GM18508 (cell line): ENCODE results near the gene ZNF234.
"Not testable (repeated sequence)": the region's sequence is repeated elsewhere in the genome, so short reads cannot be mapped to it uniquely, and the experiment has no call there.

Experiments
- ATAC-seq: cut with Tn5 transposase; IDR thresholded peaks from one replicate; pipeline ENCODE4 v1.9.1; 2021; ENCODE audit warnings: moderate number of reproducible peaks; ENCODE audit not compliant: insufficient read depth, unreplicated experiment

The ZNF234 gene

DNA sequence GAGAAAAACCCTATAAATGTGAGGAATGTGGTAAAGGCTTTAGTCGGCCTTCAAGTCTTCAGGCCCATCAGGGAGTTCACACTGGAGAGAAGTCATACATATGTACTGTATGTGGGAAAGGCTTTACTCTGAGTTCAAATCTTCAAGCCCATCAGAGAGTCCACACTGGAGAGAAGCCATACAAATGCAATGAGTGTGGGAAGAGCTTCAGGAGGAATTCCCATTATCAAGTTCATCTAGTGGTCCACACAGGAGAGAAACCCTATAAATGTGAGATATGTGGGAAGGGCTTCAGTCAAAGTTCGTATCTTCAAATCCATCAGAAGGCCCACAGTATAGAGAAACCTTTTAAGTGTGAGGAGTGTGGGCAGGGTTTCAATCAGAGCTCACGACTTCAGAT is 35.2 kb downstream of the ZNF234 start:
- ATAC-seq: no peak

GRCh38 chr19:44180968-44181367 is 39.6 kb downstream of the ZNF234 start:
- ATAC-seq: no peak

GRCh38 chr19:44182145-44182544 is 40.8 kb downstream of the ZNF234 start:
- ATAC-seq: no peak

- ATAC-seq: no peak
These were observed 48.7 kb downstream of the ZNF234 start for GRCh38 chr19:44190020-44190419.

- no peak for ATAC-seq
These were observed 50.8 kb downstream of the ZNF234 start for GRCh38 chr19:44192127-44192526.

- ATAC-seq: no peak
These were observed 55.4 kb downstream of the ZNF234 start for GRCh38 chr19:44196772-44197171.

DNA sequence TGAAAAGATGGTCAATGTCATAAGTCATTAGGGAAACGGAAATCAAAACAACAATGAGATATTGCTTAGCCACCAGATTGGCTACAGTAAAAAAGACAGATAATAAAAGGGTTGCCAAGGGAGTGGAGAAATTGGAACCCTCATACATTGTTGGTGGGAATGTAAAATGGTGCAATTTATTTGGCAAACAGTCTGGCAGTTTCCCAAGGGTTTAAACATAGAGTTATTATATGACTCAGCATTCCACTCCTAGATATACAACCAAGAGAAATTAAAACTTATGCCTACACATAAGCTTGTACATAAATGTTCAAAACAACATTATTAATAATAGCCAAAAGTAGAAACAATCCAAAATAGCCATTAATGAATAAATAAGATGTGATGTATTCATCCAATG is 61.1 kb downstream of the ZNF234 start:
- ATAC-seq: no peak

- ATAC-seq: no peak
These were observed 61.6 kb downstream of the ZNF234 start for GRCh38 chr19:44202974-44203373.

DNA sequence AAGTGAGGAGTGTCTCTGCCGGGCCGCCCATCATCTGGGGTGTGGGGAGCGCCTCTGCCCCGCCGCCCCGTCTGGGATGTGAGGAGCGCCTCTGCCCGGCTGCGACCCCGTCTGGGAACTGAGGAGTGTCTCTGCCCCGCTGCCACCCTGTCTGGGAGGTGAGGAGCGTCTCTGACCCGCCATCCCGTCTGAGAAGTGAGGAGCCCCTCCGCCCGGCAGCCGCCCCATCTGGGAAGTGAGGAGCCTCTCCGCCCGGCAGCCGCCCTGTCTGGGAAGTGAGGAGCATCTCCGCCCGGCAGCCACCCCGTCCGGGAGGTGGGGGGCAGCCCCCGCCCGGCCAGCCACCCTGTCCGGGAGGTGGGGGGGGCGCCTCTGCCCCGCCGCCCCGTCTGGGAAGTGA is 62.5 kb downstream of the ZNF234 start:
- ATAC-seq: not testable (repeated sequence)

DNA sequence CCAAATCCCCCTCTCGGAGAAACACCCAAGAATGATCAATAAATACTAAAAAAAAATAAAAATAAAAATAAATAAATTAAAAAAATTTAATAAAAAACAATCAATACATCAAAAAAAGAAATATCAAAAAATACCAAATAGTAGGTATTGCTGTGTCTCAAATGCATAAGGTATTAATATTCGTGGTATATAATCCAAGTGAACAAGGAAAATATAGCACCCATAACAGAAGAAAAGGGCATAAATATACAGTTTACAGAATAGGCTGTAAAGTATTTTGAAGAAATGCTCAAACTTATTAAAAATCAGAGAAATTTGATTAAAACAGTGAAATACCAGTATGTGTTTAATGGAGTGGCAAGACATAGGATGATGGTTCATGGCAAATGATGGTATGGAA is 63.4 kb downstream of the ZNF234 start:
- ATAC-seq: no peak

DNA sequence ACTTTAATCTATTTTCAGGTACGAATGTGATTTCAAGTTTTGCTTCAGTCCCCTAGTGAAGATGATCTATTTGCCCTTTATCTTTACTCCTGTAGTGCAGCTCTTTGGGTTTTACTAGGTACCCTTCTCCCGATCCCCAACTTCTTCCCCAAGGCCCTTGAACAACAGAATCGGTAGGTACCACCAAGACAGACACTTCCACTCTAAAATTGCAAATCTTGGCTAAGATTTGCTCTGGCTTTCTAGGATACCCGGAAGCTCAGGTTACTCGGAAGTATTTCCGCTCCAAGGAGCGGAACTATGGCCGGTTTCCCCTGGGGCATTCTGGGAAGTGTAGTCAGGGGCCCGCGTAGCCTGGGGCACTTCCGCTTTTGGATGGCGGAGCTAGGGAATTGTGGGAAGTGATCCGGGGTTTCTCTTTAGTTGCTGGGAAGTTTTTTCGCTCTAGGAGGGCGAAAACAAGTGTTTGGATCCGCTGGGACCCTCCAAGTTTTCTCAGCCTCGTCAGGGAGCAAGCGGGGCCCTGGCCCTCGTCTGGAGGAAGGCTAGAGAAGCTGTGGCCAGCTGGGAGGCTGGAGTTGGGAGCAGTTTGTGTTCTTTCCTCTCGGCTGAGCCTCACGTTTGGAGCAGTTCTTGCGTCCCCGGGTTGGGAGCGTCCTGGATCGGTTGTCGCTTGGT is 65.9 kb downstream of the ZNF234 start:
- ATAC-seq: no peak
